Body of pancreas (tissue), 4 donors: Measurements from ENCODE around the gene ANKZF1. TPM values are rescaled to one million over a fixed set of nuclear protein-coding genes. Genes with fewer than 3 reads are reported as not detected.
A peak's percentile ranks its signal among the peaks of the same experiment; 100 is the strongest.
"Not testable (repeated sequence)": the region's sequence is repeated elsewhere in the genome, so short reads cannot be mapped to it uniquely, and the experiment has no call there.

Source experiments
- ATAC-seq: fragments of 150-250 bp; one replicate; pipeline ENCODE4 v1.9.1; 2016
- DNase-seq, 4 donors: peaks; one replicate each; pipeline ENCODE4 v3.0.0-alpha.2; 2019
- H3K27ac ChIP-seq, 4 donors: fragments of 200-600 bp; sonication (generic); 1 replicate in 3 of 4; 2 replicates in 1 of 4; pipeline versions ENCODE4 v1.5.1 to v1.6.1; 2016 to 2019; ENCODE audit warnings: mild to moderate bottlenecking in 1 of 4, mixed read lengths in 1 of 4, moderate library complexity in 1 of 4
- H3K27me3 ChIP-seq, 2 donors: fragments of 200-600 bp; sonication (generic); one replicate each; pipeline ENCODE4 v1.6.0; 2016; ENCODE audit warnings: mild to moderate bottlenecking in 1 of 2
- H3K36me3 ChIP-seq, 2 donors: fragments of 200-600 bp; sonication (generic); replicated peaks in 1 of 2; 2 replicates each; pipeline ENCODE4 v1.5.1; 2016; ENCODE audit warnings: low read depth in 2 of 2; ENCODE audit not compliant: insufficient read depth in 1 of 2
- H3K4me1 ChIP-seq: fragments of 200-600 bp; sonication (generic); one replicate; pipeline ENCODE4 v1.6.0; 2016
- H3K4me3 ChIP-seq, 2 donors: fragments of 200-600 bp; sonication (generic); 1 replicate in 1 of 2; 2 replicates in 1 of 2; pipeline ENCODE4 v1.5.1; 2016 to 2019
- H3K9me3 ChIP-seq, 3 donors: fragments of 200-600 bp; sonication (generic); 1 replicate in 2 of 3; 2 replicates in 1 of 3; pipeline ENCODE4 v1.5.1; 2016
- CTCF ChIP-seq, 7 experiments: fragments of 450-650 bp in 4 of 7; fragments of 200-600 bp in 3 of 7; sonication (generic) in 3 of 7; IDR thresholded peaks; one replicate each; pipeline ENCODE4 v1.5.1; 2016 to 2019; ENCODE audit warnings: antibody characterized with exemption in 7 of 7
- POLR2A ChIP-seq, 3 donors: fragments of 450-650 bp; IDR thresholded peaks; one replicate each; pipeline ENCODE4 v1.6.1; 2016; ENCODE audit warnings: antibody characterized with exemption in 3 of 3, mild to moderate bottlenecking in 2 of 3
- WGBS, 2 donors: methylation state at CpG; one replicate each; pipeline ENCODE4 v1.1.5; 2017; 5-methylcytosine and 5-hydroxymethylcytosine counted together
- intact Hi-C: fragments of 100-400 bp; cut with DNase I; formaldehyde crosslinking; loops from one replicate; pipeline ENCODE4 v1.15.1; 2023
- total RNA-seq, 2 donors: library from RNA; depleted of rRNA; stranded (reverse); fragments of >200 nt; gene quantifications; one replicate each; pipeline ENCODE4 v1.1.0, GENCODE V29; 2016

Gene ANKZF1
- total RNA-seq, 2 donors from 2014 or later, result 67.5 to 95.3 TPM

- DNase-seq (peak in 1 of 4 donors; percentile 1), ATAC-seq (no peak)
- no peak for TF ChIP-seq CTCF (IDR thresholded peaks at IDR 0.05)
- TF ChIP-seq POLR2A (IDR thresholded peaks at IDR 0.05), result no peak
- no peaks in the 10 kb centered on the region for H3K27me3 ChIP-seq
- no peaks in the 10 kb centered on the region for H3K36me3 ChIP-seq
- peaks cover 7% of the 10 kb centered on the region for H3K4me1 ChIP-seq
- intact Hi-C loops, result no loop called here
- no peak overlapping the region for H3K4me3 ChIP-seq
- no peaks in the 10 kb centered on the region for H3K9me3 ChIP-seq
- no peak overlapping the region for H3K27ac ChIP-seq
- 75 to 81% methylated on average over 5 of the region's 5 CpGs for WGBS, 2 donors
These were observed 30.6 kb upstream of the ANKZF1 start for GRCh38 chr2:219198974-219199373.

- TF ChIP-seq CTCF (IDR thresholded peaks at IDR 0.05), result no peak
- no peak for TF ChIP-seq POLR2A (IDR thresholded peaks at IDR 0.05)
- no peaks in the 10 kb centered on the region for H3K9me3 ChIP-seq
- no peak overlapping the region for H3K27ac ChIP-seq
- H3K27me3 ChIP-seq, result no peaks in the 10 kb centered on the region
- intact Hi-C loops, result no loop called here
- DNase-seq (peak in 1 of 4 donors; percentile 2), ATAC-seq (no peak)
- no peaks in the 10 kb centered on the region for H3K36me3 ChIP-seq
- H3K4me3 ChIP-seq, result no peak overlapping the region
- WGBS, 2 donors, result 85 to 89% methylated on average over 12 of the region's 12 CpGs
- H3K4me1 ChIP-seq, result peaks cover 7% of the 10 kb centered on the region
These were observed 30.0 kb upstream of the ANKZF1 start for GRCh38 chr2:219199470-219200211.

- H3K36me3 ChIP-seq, intact Hi-C loops, H3K4me1 ChIP-seq, H3K4me3 ChIP-seq, H3K27me3 ChIP-seq, ATAC-seq, H3K9me3 ChIP-seq: not testable (repeated sequence)
- TF ChIP-seq POLR2A (IDR thresholded peaks at IDR 0.05), result peak in 2 of 3 donors; percentile 80 to 82
- 64 to 77% methylated on average over 19 to 26 of the region's 26 CpGs for WGBS, 2 donors
- peak overlapping the region in 2 of 4 donors; percentile 49 to 53 for H3K27ac ChIP-seq
- peak in 2 of 4 donors; percentile 9 to 38 for DNase-seq
These were observed 28.9 kb upstream of the ANKZF1 start for GRCh38 chr2:219200502-219201326.

- DNase-seq, H3K36me3 ChIP-seq, ATAC-seq, H3K9me3 ChIP-seq, intact Hi-C loops, H3K4me3 ChIP-seq, H3K27me3 ChIP-seq: not testable (repeated sequence)
- Histone ChIP-seq H3K4me1 (peaks cover 13% of the 10 kb centered on the region), H3K27ac (peak overlapping the region in 2 of 4 donors; percentile 49 to 53)
- 77% methylated on average over 21 of the region's 21 CpGs; no CpG with 5 or more reads in 1 of the 2 donors for WGBS, 2 donors
These were observed 28.3 kb upstream of the ANKZF1 start for GRCh38 chr2:219201331-219201730.

GRCh38 chr2:219204425-219205164 lies 25.0 kb upstream of the ANKZF1 start:
- intact Hi-C loops, result no loop called here
- Histone ChIP-seq H3K27ac (no peak overlapping the region), H3K4me3 (no peak overlapping the region), H3K27me3 (no peaks in the 10 kb centered on the region), H3K4me1 (peaks cover 26% of the 10 kb centered on the region), H3K36me3 (peaks cover 0 to 1% of the 10 kb centered on the region in 2 donors), H3K9me3 (no peaks in the 10 kb centered on the region)
- 95% methylated on average over 7 of the region's 7 CpGs for WGBS, 2 donors
- ATAC-seq (no peak), DNase-seq (peak in 1 of 4 donors; percentile 2)
- TF ChIP-seq CTCF (IDR thresholded peaks at IDR 0.05), result no peak
- TF ChIP-seq POLR2A (IDR thresholded peaks at IDR 0.05), result no peak
